ENCODE measurements around the gene RFX8. TPM values are rescaled to one million over a fixed set of nuclear protein-coding genes. Genes with fewer than 3 reads are reported as not detected.

RFX8 gene
- total RNA-seq, 1 donor from 2014 or later, result not detected

DNA sequence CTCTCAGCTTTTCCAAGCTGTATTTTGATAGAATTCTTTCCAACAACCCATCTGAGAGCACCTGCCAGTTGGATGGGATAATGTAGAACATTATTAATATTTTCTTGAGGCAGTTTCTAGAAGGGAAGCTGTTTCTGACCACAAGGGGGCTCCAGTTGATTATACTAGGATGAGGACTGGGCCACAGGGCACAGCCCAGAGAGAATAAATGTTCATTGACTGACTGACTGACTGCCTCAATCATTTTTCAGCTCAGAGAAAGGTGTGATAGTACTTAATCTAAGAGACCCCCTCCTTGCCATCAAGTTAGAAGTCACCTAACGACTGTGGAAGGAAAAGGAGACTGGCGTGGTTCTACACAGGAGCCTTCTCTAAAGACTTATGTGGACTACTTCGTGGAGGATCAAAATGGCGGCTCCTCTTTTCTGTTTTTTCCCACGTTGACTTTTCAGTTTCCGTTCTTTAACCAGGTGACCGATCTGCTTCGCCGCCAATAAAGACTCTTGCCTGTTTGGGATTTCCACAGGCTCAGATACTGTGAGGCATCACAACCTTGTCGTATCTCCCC lies 55.7 kb downstream of the RFX8 start:
- Histone ChIP-seq H3K27me3 (ENCODE audit: low read depth) (no peaks in the 10 kb centered on the region), H3K4me1 (peaks cover 7% of the 10 kb centered on the region), H3K27ac (replicated peaks) (no peak overlapping the region), H3K9me3 (replicated peaks) (peaks cover 6% of the 10 kb centered on the region), H3K36me3 (no peaks in the 10 kb centered on the region), H3K4me3 (no peak overlapping the region)
- intact Hi-C loops (cut with micrococcal nuclease), result loop anchor here (10.0 kb wide), 1 partner anchor 416 kb away; no protein-coding TSS in a partner anchor
- TF ChIP-seq, protein P1, sequence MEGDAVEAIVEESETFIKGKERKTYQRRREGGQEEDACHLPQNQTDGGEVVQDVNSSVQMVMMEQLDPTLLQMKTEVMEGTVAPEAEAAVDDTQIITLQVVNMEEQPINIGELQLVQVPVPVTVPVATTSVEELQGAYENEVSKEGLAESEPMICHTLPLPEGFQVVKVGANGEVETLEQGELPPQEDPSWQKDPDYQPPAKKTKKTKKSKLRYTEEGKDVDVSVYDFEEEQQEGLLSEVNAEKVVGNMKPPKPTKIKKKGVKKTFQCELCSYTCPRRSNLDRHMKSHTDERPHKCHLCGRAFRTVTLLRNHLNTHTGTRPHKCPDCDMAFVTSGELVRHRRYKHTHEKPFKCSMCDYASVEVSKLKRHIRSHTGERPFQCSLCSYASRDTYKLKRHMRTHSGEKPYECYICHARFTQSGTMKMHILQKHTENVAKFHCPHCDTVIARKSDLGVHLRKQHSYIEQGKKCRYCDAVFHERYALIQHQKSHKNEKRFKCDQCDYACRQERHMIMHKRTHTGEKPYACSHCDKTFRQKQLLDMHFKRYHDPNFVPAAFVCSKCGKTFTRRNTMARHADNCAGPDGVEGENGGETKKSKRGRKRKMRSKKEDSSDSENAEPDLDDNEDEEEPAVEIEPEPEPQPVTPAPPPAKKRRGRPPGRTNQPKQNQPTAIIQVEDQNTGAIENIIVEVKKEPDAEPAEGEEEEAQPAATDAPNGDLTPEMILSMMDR (IDR thresholded peaks at IDR 0.05; ENCODE audit: borderline replicate concordance), result peak; percentile 85
- no peak for DNase-seq

DNA sequence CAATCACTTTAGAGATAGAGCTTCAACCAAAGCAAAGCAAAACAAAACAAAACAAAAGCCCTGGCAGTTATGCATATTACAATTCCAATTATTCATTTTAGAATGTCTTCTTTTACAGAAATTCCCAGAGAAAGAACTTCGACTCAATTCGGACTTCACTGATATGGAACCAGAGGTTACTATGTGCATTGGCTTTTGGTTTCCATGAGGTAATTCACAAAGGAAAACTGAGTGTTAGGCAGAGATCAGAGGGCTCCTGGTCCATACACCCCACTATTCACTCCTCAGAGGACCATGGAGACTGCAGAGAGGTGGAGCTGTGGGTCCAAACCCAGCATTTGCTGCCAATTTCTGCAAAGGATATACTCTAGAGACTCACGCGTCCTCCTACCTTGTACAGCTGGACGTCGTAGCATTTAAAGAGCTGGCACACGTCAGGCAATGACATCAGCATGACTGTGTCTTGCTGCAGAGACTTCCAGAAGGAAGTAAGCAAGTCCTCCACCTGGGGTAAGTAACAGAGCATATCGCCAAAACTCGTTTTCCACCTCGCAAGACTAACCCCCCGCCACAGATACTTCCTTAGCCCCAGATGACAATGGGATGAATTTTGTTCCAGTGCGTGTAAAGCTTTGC lies 56.3 kb downstream of the RFX8 start:
- no peaks in the 10 kb centered on the region for H3K36me3 ChIP-seq
- H3K9me3 ChIP-seq (replicated peaks), result peaks cover 6% of the 10 kb centered on the region
- TF ChIP-seq, protein P1 (IDR thresholded peaks at IDR 0.05; ENCODE audit: borderline replicate concordance), result no peak
- H3K27ac ChIP-seq (replicated peaks), result no peak overlapping the region
- no peak overlapping the region for H3K4me3 ChIP-seq
- H3K27me3 ChIP-seq (ENCODE audit: low read depth), result no peaks in the 10 kb centered on the region
- intact Hi-C loops (cut with micrococcal nuclease), result loop anchor here (10.0 kb wide), 1 partner anchor 416 kb away; no protein-coding TSS in a partner anchor
- no peak for DNase-seq
- peaks cover 7% of the 10 kb centered on the region for H3K4me1 ChIP-seq

DNA sequence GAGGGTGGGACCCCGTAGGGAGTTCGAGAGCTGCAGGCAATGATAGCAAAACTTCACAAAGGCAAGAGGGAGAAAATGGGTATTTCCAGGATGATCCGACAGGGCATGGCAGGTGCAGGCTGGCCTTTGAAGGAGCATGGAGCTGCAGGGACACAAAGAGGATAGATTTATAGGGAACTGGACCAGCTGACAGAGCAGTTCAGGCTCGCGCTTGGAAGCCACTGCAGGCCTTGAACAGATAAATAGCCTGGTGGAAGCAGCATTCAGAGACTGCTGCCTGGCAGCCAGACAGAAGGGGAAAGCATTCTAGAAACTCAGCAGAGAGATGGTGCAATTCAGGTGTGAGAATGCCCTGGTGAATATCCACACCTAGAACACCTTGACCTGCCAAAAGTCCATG lies 58.3 kb downstream of the RFX8 start:
- no peaks in the 10 kb centered on the region for H3K36me3 ChIP-seq
- no peak overlapping the region for H3K27ac ChIP-seq (replicated peaks)
- TF ChIP-seq, protein P1 (IDR thresholded peaks at IDR 0.05; ENCODE audit: borderline replicate concordance), result no peak
- DNase-seq, result no peak
- intact Hi-C loops (cut with micrococcal nuclease), result loop anchor here (10.0 kb wide), 1 partner anchor 418 kb away; no protein-coding TSS in a partner anchor
- no peaks in the 10 kb centered on the region for H3K27me3 ChIP-seq (ENCODE audit: low read depth)
- no peak overlapping the region for H3K4me3 ChIP-seq
- peaks cover 6% of the 10 kb centered on the region for H3K9me3 ChIP-seq (replicated peaks)
- H3K4me1 ChIP-seq, result peaks cover 7% of the 10 kb centered on the region

DNA sequence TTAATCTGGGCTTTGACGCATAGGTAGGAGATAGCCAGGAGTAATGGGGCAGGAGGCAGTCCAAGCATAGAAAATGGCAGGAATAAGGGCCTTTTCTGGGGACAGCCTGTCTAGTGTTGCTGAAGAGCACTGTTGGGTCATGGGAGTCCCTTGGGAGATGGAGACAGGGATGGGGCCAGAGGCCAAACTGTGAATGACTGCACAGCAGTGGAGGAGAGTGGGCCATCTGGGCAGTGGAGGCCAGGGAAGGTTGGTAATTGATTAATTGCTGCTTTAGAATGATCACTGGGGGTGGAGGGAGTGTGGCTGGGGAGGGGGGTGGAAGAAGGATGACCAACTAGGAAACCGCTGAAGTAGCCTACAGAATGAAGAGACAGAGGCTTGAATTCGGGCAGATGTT lies 59.0 kb downstream of the RFX8 start:
- intact Hi-C loops (cut with micrococcal nuclease), result loop anchor here (10.0 kb wide), 1 partner anchor 419 kb away; no protein-coding TSS in a partner anchor
- Histone ChIP-seq H3K27ac (replicated peaks) (no peak overlapping the region), H3K27me3 (ENCODE audit: low read depth) (no peaks in the 10 kb centered on the region), H3K4me1 (peaks cover 7% of the 10 kb centered on the region), H3K36me3 (no peaks in the 10 kb centered on the region), H3K9me3 (replicated peaks) (peaks cover 6% of the 10 kb centered on the region), H3K4me3 (no peak overlapping the region)
- no peak for DNase-seq
- TF ChIP-seq, protein P1 (IDR thresholded peaks at IDR 0.05; ENCODE audit: borderline replicate concordance), result no peak

DNA sequence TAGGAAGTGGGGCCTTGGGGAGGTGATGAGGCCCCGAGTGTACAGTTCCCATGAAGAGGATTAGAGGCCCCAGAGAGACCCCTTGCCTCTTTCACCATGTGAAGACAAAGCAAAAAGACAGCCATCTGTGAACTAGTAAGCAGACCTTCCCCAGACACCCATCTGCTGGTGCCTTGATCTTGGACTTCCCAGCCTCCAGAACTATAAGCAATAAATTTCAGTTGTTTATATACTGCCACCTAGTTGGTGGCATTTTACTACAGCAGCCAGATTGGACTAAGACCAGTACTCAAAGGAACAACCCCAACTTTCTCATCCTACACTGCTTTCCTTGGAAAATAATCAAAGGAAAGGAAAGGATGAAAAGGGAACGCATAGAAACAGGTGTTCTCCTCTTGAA lies 59.7 kb downstream of the RFX8 start:
- Histone ChIP-seq H3K9me3 (replicated peaks) (peaks cover 6% of the 10 kb centered on the region), H3K4me1 (peaks cover 7% of the 10 kb centered on the region), H3K27ac (replicated peaks) (no peak overlapping the region), H3K36me3 (no peaks in the 10 kb centered on the region), H3K4me3 (no peak overlapping the region), H3K27me3 (ENCODE audit: low read depth) (no peaks in the 10 kb centered on the region)
- no peak for DNase-seq
- TF ChIP-seq, protein P1 (IDR thresholded peaks at IDR 0.05; ENCODE audit: borderline replicate concordance), result no peak
- intact Hi-C loops (cut with micrococcal nuclease), result loop anchor here (10.0 kb wide), 1 partner anchor 420 kb away; no protein-coding TSS in a partner anchor

Measured in left ventricle myocardium inferior (tissue), 1 donor.